ENCODE data around the gene NFIX.

NFIX gene

DNA sequence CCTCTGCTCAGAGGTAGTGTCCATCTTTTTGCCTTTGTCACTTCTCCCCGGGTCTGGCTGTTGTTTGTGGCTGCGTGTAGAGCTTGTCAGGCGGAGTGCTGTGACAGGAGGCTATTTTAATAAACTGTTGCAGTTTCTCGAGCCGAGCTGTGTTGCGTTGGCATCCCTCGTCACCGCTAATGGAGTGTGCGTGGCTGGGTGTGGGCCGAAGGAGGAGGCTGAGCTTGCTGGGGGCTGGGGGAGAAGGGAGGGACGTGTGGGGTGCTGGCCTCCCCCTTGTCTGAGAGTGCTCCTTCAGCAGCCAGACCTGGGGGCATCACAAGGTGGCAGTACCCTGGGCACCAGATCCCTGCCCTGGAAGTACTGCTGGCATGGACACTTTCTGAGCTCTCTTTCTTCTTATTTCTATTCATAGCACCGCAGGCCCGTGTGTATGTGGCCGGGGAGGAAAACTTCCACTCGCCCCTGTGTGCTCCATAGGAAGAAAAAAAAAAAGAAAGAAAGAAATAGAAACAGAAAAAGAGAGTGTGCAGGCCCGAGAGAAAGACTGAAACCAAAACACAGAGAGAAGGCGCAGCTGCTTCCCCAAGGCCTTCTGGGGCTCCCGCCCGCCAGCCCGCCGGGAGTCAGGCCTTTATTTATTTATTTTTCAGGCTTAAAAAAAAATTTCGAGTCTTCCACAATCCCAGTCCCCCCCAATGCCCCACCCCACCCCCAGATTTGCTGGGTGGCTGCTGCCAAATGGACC, 27.0 kb downstream of the NFIX start:
- no peak for DNase-seq (ENCODE audit: low read depth in 2 of 2)

DNA sequence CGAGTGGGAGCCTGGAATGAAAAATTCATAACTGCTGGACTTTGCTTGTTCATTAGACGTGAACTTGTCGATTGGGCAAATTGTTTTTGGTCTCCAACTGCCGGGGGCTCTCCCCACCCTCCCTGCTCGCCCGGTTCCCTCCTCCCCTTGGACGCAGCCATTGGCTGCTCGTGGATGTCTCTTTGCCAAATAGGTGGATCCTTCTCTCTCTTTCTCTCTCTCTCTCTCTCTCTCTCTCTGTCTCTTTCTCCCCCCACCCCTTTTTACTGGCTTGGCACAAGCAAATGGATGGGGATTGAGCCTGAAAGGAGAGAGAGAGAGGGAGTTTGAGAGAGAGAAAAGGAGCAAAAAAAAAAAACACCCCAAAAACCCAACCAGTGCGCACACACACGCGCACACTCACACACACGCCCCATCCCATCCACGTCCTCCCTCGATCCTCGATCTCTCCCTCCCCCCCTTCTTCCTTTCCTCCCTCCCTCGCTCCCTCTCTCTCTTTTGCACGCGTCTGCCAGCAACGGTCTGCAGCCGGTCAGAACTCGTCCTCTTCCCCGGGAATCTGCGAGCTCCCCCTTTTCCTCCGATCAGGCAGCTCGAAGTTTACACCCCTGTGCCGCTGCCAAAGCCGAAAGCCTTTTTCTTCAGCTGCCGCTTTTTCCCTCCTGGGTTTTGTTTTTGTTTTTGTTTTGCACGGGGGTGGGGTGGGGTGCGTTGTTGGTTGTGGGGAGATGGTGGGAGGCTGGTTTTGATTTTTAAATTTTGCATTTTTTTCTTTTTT, 27.8 kb downstream of the NFIX start:
- no peak for DNase-seq (ENCODE audit: low read depth in 2 of 2)

DNA sequence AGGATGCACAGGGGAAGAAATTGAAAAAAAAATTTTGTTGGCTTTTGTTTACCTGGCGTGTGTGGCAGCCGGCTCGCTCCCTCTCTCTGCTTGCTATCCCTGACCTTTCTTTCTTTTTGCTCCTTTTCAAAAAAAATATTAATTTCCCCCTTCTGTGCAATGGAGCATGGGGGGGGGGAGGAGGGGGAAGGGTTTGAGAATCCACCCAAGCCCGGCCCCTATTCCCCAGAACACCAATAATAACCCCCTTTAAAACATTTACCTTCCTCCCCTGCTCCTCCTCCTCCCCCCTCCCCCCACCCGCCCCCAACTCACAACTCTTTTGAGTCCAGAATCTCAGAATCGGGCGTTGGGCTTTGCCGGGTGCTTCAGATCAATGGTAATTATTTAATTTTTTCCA, 28.4 kb downstream of the NFIX start:
- no peak for DNase-seq (ENCODE audit: low read depth in 2 of 2)

DNA sequence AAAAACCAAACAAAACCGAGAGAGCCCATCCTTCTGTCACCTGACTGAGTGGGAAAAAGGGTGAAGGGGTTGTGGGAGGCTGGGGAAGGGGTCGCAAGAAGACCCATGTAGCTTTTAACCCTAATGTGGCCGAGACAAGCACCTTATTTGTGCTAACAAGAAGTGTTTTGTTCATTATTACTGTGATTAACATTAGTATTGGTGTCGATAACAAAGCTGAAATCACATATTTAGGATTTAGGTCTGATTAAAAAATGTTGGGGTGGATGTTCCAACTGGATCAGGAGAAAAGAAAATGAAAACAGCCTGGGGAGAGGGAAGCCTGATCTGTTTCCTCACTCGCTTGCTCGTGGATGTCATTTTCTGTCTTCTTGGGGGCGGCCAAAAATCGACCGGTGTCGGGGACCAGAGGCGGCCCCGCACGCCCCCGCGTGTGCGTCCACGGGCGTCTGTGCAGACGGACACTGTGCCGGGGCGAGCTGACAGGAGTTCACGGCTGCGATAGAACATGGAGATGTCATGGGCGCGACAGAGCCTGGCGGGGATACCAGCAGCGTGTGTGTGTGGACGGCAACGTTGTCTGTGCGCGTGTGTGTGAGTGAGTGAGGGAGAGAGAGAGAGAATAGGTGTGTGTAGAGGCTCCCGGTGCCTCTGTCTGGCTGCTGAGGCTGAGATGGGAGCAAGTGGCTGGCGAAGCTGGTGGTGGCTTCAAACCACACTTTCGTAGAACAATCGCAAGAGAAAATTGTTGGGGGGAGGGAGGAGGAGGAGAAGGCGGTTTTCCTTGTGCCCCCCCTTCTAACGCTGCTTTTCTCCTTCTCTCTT, 29.1 kb downstream of the NFIX start:
- no peak for DNase-seq (ENCODE audit: low read depth in 2 of 2)

DNA sequence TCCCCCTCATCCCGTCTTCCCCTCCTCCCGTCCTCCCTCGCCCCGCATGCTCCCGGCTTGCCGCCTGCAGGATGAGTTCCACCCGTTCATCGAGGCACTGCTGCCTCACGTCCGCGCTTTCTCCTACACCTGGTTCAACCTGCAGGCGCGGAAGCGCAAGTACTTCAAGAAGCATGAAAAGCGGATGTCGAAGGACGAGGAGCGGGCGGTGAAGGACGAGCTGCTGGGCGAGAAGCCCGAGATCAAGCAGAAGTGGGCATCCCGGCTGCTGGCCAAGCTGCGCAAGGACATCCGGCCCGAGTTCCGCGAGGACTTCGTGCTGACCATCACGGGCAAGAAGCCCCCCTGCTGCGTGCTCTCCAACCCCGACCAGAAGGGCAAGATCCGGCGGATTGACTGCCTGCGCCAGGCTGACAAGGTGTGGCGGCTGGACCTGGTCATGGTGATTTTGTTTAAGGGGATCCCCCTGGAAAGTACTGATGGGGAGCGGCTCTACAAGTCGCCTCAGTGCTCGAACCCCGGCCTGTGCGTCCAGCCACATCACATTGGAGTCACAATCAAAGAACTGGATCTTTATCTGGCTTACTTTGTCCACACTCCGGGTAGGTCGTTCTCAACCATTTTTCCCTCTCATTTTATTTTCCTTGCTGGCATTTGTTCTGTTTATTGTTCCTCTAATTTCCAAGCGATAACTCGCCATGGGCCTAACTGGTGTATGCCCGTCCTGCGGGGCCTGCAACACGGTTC, 29.8 kb downstream of the NFIX start:
- DNase-seq (ENCODE audit: low read depth in 2 of 2): no peak

DNA sequence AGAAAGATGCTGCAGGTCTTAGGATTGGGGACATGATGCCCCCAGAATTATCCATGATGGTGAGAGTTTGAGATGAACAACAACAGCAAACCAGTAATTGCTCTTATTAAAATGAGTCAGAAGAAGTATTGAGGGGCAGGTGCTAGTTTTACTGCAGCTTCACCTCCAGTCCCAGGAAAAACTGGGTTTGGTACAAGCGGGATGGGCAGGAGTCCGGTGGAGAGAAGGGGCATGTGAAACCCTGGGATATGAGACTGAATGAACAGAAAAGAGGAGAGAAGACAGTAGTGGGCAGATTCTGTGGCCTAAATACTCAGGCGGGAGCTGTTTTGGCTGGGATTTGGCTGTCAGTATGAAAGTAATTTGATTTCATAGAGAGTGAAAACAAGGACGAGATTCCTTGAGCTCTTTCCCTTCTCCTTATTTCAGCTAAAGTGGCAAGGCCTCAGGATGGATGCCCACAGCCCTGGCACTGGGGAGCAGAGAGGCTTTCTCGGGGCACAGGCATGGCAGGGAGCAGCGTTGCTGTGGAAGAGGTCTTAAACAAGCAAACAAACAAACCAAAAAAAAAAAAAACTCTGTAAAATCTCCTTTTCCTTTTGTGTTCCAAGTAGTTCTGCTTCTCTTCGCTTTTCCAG, 30.7 kb downstream of the NFIX start:
- DNase-seq (ENCODE audit: low read depth in 2 of 2): no peak

DNA sequence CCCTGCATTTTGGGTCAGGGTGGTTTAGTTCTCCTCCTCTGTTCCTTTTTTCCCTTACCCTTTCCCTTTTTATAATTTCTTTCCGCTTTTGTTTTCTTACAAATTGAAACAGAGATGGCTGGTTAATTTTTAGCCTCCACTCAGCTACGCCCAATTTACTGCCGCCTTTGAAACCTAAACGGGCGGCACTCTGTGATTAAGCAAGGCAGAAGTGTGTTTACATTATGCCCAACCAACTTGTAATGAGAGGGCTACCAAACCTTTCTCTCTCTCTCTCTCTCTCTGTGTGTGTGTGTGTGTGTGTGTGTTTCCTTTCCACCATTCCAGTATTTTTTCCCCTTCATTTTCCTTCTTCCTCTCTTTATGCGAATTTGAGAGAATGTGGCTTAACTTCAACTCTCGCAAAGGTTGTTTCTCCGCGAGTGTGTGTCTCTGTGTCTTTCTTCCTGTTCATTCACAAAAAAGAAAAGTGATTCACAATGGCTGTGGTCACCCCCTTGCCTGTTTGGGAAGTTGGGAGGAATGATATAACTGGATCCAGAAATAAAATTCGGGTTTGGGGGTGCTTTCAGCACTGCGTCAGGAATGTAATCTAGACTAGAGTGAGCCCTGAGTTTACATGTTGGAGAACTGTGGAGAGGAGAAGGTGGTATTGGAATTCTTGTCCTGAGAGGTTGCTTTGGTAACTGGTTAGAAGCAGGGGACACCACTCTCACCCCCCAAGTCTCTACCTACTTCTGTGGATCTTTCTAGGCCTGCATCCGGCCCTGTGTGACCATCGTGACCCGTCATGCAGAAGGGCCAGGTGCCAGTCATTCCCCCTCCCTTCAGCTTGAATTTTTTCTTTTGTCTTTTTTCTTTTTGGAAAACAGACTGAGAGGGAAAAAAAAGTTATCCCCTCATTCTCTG, 31.4 kb downstream of the NFIX start:
- DNase-seq (ENCODE audit: low read depth in 2 of 2): no peak

DNA sequence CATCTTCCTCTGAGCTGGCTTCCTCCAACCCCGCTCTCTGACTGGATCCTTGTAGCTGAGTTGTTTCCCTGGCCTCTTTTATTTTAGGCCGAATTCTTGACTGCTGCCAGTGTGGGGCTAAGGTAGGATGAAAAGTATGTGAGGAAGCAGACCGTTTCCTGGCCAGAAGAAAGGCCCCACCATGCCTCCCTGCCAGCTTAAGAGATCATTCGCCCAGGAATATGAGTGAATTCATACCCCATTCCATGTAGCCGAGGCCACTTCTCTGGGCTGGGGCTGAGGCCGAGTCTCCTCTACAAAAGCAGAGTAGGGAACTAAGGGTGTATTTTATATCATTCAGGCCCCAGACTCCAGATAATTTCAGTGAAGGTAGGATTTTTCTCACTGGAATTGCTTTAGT, 32.3 kb downstream of the NFIX start:
- DNase-seq (ENCODE audit: low read depth in 2 of 2): no peak

DNA sequence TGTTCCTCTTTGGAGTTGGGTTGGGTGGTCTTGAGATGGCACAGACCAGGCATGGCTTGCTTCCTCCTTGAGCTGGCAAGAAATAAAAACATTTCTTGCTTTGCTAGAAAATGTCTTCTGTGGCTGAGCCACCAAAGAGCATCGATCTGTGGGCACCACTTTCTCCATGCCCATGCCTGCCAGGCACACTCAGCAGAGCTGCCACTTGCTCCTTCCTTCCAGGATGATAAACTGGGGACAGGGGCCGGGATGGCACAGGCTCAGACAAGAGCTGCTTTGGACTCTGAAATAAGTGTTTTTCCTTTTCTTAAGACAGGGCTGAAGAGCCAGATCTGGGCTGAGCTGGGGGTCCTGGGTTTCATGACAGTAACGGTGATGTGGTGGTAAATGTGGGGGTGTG, 32.8 kb downstream of the NFIX start:
- no peak for DNase-seq (ENCODE audit: low read depth in 2 of 2)

DNA sequence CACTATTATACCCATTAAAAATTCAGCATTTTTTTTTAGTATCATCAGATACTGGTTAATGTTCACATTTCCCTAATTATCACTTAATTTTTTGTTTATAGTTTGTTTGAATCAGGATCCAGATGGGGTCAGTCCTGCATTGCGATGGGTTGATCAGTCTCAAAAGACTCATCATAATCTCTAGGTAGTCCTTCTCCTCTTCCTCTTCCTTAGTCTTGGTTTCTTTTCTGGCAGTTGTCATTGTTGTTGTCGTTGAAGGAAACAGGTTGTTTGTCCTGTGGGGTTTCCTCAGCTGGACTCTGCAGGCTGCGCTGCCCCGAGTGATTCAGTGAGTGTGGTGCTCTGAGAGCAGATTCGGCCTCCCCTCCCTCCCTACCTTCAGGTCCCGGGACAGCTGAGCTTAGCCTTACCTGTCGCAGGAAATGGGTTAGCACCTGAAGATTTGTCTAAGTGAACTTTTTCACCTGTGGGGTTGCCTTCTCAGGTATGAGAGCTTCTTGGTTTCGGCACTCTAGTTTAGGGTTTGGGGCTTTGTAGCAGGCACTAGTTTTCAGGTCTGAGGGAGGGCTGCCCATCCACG, 34.1 kb downstream of the NFIX start:
- DNase-seq (ENCODE audit: low read depth in 2 of 2): no peak

DNA sequence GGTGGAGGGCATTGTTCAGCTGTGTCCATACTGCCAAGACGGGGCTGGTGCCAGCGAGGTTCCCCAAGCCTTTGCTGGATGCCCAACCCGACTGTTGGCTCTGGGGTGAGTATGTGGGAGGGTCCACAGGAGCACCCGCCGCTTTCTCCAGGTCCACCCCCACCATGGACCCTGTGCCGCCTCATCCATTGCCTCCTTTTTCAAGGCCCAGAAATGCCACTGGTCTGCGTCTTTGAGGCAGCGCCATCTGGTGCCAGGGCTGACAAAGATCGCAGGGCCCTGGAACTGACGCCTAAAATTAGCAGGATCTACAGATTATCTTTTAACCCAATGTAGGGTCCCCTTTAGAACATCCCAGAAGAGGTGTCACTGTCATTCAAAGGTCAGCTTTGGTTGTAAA, 34.6 kb downstream of the NFIX start:
- no peak for DNase-seq (ENCODE audit: low read depth in 2 of 2)

DNA sequence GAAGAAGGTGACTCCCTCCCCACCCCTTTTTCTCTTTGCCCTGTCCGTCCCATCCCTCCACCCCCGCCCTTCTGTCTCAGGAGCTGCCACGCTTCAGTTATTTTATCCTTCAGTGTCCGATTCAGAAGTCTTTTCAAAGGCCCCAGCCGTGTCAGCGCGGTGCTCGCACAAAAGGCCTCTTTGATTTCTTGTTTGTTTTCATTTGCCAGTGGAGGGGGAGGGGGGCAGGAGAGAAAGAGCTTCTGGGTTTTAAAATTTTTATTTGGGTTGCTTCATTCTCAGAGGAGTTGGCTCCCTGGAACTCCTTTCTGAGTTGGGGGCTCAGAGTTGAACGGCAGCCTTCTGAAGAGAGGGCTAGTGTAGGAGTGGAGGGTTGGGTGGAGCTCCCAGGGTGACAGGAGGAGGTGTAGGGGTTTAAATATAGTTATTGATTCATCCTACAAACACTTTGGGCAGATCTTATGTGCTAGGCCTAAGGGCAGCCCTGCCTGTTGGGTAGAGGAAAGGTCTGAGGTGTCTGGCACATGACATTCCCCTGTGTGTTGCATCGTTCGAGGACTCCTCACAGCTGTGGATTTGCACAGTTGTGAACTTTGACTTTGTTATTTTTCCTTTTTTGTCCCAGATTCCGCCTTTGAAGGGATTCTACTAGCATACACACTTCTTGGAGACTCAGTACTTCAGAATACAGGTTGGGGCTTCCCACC, 36.8 kb downstream of the NFIX start:
- no peak for DNase-seq (ENCODE audit: low read depth in 2 of 2)

DNA sequence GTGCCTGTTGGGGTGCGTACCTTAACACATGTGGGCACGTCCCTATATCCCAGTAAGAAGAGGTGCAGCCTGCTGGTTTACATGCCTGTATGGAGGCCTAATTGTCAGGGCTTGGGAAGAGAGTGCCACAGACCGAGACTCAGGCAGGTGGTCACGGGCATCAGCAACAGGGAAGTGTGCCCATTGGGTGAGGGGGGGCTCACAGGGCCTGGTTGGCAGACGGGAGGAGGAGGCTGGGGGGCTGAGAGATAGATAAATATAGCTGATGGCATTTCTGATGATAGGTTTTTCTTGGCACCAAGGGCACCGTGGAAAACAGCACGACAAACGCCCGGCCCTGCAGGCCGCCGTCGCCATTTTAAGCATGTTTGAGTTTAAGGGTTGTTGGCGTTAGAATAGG, 37.6 kb downstream of the NFIX start:
- DNase-seq (ENCODE audit: low read depth in 2 of 2): no peak

DNA sequence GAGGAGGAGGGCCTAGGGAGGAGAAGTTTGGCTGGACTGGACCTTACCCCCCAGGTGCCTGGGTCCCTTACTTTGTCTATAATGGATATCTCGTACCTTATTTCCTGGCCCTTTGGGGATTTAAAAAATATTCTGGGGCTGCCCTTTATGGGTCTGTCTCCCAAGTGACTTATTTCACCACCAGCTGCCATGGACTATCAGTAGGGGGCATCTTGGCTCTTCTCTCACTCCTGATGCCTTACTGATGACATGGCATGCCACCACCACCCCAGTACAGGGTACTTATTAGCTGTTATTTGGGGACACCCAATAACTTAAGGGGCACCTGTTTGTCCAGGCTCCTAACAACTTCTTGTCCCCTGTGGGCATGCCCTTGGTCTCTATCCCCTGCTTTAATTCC, 38.0 kb downstream of the NFIX start:
- no peak for DNase-seq (ENCODE audit: low read depth in 2 of 2)

DNA sequence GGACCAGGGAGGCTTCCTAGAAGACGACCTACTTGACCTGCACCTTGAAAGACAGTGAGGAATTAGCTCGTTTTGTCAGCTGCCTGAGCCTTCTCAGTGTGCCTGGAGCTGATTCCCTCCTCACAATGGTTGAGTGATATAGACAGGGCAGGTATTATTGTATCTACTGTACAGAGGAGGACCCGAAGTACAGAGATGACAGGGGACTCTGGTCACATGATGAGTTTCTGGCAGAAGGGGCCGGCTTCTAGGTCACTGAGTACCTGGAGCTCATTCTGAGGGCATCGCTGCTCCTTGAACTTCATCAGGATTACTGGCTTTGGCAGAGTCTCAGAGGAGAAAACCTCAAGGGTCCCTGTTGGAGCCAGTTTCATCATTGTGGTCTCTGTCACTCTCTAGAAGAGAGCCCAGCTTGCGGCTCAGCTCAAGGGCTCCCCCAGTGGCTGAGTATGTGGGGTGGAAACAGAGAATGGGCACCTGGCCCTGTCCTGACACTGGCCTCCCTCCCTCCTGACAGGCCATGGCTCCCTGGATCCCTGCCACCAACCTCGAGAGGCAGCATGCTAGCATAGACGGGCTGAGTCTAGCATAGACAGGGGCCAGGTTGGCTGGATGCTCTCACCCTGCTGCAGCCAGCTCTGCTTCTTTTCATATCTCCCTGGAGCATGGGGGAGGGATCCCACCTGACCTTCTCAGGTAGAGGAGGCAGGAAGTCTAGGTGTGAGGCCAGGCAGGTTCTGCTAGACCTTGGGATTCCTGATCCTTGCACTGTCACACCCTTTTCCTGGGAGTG, 38.7 kb downstream of the NFIX start:
- DNase-seq (ENCODE audit: low read depth in 2 of 2): peak; percentile 42 to 48

DNA sequence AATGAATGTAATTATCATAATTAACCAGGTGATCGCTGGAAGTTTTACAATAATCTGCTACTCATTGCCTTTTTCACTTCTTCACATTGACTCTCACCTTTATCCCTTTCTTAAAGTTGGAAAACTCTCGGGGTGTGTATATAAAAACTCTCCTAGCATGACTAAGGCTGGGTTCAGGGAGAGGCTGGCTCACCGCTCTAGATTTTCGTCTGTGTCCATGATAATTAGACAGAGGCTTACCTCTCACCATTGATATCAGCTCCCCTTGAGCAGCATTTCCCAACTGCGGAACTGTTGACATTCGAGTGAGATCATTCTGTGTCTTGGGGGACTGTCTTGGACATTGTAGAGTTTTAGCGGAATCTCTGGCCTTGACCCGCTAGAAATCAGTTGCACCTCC, 39.4 kb downstream of the NFIX start:
- DNase-seq (ENCODE audit: low read depth in 2 of 2): no peak

DNA sequence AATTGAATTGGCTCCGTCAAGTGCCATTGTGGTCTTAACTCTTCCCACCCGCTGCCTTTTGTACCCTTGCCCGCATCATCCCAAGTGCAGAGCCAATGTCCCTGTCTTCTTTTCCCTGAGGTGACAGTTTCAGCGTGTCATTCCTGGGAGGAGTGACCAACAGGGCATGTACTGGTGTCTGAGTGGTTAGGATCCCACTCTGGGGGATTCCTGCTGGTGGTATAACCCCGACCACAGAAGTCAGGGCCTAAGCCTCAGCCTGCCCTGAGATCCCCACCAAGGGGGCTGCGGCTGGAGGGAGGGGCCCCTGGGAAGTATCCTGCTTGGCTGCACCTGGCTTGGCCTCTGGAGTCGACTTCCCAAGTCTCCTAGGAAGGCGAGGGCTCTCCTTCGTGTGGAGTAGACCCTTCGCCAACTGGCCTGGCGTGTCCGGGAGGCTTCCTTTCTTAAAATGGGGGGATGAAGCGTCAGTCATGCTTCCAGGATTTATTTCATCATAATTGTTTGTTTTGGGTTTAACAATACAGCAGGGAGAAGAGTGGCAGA, 40.6 kb downstream of the NFIX start:
- DNase-seq (ENCODE audit: low read depth in 2 of 2): no peak

DNA sequence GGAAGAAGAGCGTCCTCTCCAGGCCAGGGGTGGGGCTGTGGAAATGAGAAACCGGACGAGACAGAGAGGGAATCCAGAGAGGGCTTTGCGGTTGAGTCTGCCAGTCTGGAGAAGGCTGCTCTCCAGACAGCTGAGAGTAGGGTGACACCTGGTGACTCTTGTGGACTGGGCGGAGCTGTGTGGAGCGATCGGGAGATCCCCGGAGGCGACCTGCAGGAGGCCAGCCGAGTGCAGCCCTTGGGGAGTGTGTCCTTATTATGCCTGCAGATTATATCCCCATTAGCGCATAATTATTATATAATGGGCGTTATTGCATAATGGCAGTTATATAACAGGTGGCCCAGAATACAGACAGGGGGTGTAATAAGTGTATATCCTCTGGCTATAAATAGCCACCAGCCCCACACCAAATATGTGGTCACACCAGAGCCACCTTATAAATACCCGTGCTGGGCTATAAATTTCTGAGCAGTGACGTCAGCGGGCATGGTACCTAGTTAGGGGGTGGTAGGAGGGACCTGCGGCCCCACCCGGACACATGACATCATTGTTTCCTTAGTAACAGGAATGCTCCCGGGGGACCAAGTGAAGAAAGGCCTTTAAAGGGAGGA, 41.2 kb downstream of the NFIX start:
- no peak for DNase-seq (ENCODE audit: low read depth in 2 of 2)

Measured in stimulated activated CD8-positive, alpha-beta memory T cell treated with anti-CD3 and anti-CD28 coated beads, Interleukin-2, amount 100 ng/mL, for 48 hours (primary cell).